ENCODE measurements around the gene SLC12A8. TPM values are rescaled to one million over a fixed set of nuclear protein-coding genes. Genes with fewer than 3 reads are reported as not detected.

The SLC12A8 gene
- total RNA-seq, 1 experiment from 2014 or later = 13.0 TPM

- CTCF ChIA-PET = interaction anchor here (0.6 kb wide), 1 partner anchor 365 kb away, joined by 3 read pairs; no protein-coding TSS in a partner anchor
- H3K9me3 Mint-ChIP-seq (ENCODE audit: unreplicated experiment) = no peaks in the 10 kb centered on the region
Observed at GRCh38 chr3:125073390-125073905, 139.1 kb downstream of the SLC12A8 start.

GRCh38 chr3:125072749-125073389, 139.7 kb downstream of the SLC12A8 start:
- CTCF ChIA-PET = interaction anchor here (1.0 kb wide), 1 partner anchor 92 kb away, joined by 3 read pairs; no protein-coding TSS in a partner anchor
- Mint-ChIP-seq H3K9me3 (ENCODE audit: unreplicated experiment) (no peaks in the 10 kb centered on the region), H3K4me1 (ENCODE audit: insufficient read depth, unreplicated experiment) (no peaks in the 10 kb centered on the region), H3K27ac (ENCODE audit: low read depth, unreplicated experiment) (no peak overlapping the region), H3K36me3 (ENCODE audit: insufficient read depth, unreplicated experiment) (peaks cover 4% of the 10 kb centered on the region), H3K27me3 (ENCODE audit: insufficient read depth, unreplicated experiment) (no peaks in the 10 kb centered on the region), H3K4me3 (ENCODE audit: unreplicated experiment) (no peak overlapping the region)
- TF ChIP-seq CTCF (IDR thresholded peaks at IDR 0.05; ENCODE audit: unreplicated experiment) = no peak
- DNase-seq (ENCODE audit: unreplicated experiment) = no peak
- intact Hi-C loops (cut with micrococcal nuclease) = no loop called here
- no TSS peak for BruUV-seq (replicated peaks)
- POLR2A ChIA-PET = interaction anchor here (1.1 kb wide), 1 partner anchor 11 kb away, joined by 3 read pairs; no protein-coding TSS in a partner anchor

More at GRCh38 chr3:125073390-125073905, 139.1 kb downstream of the SLC12A8 start:
- Mint-ChIP-seq H3K4me3 (ENCODE audit: unreplicated experiment) (no peak overlapping the region), H3K27ac (ENCODE audit: low read depth, unreplicated experiment) (no peak overlapping the region), H3K4me1 (ENCODE audit: insufficient read depth, unreplicated experiment) (no peaks in the 10 kb centered on the region), H3K36me3 (ENCODE audit: insufficient read depth, unreplicated experiment) (peaks cover 4% of the 10 kb centered on the region), H3K27me3 (ENCODE audit: insufficient read depth, unreplicated experiment) (no peaks in the 10 kb centered on the region)
- no peak for TF ChIP-seq CTCF (IDR thresholded peaks at IDR 0.05; ENCODE audit: unreplicated experiment)
- intact Hi-C loops (cut with micrococcal nuclease) = no loop called here
- no TSS peak for BruUV-seq (replicated peaks)
- POLR2A ChIA-PET = interaction anchor here (1.1 kb wide), 1 partner anchor 10 kb away, joined by 3 read pairs; no protein-coding TSS in a partner anchor
- DNase-seq (ENCODE audit: unreplicated experiment) = no peak

- no peaks in the 10 kb centered on the region for H3K27me3 Mint-ChIP-seq (ENCODE audit: insufficient read depth, unreplicated experiment)
- BruUV-seq (replicated peaks) = no TSS peak
- DNase-seq (ENCODE audit: unreplicated experiment) = no peak
- no peak overlapping the region for H3K27ac Mint-ChIP-seq (ENCODE audit: low read depth, unreplicated experiment)
- POLR2A ChIA-PET = interaction anchor here (0.6 kb wide), 1 partner anchor 16 kb away, joined by 4 read pairs; no protein-coding TSS in a partner anchor
- peaks cover 4% of the 10 kb centered on the region for H3K4me1 Mint-ChIP-seq (ENCODE audit: insufficient read depth, unreplicated experiment)
- intact Hi-C loops (cut with micrococcal nuclease) = no loop called here
- no peaks in the 10 kb centered on the region for H3K9me3 Mint-ChIP-seq (ENCODE audit: unreplicated experiment)
- H3K4me3 Mint-ChIP-seq (ENCODE audit: unreplicated experiment) = no peak overlapping the region
- no peak for TF ChIP-seq CTCF (IDR thresholded peaks at IDR 0.05; ENCODE audit: unreplicated experiment)
- CTCF ChIA-PET = interaction anchor here (1.0 kb wide), 1 partner anchor 92 kb away, joined by 3 read pairs; no protein-coding TSS in a partner anchor
- peaks cover 4% of the 10 kb centered on the region for H3K36me3 Mint-ChIP-seq (ENCODE audit: insufficient read depth, unreplicated experiment)
Observed at GRCh38 chr3:125072301-125072700, 140.2 kb downstream of the SLC12A8 start.

- no TSS peak for BruUV-seq (replicated peaks)
- Mint-ChIP-seq H3K9me3 (ENCODE audit: unreplicated experiment) (no peaks in the 10 kb centered on the region), H3K27ac (ENCODE audit: low read depth, unreplicated experiment) (no peak overlapping the region), H3K36me3 (ENCODE audit: insufficient read depth, unreplicated experiment) (no peaks in the 10 kb centered on the region), H3K27me3 (ENCODE audit: insufficient read depth, unreplicated experiment) (no peaks in the 10 kb centered on the region), H3K4me3 (ENCODE audit: unreplicated experiment) (no peak overlapping the region), H3K4me1 (ENCODE audit: insufficient read depth, unreplicated experiment) (peaks cover 10% of the 10 kb centered on the region)
- no peak for TF ChIP-seq CTCF (IDR thresholded peaks at IDR 0.05; ENCODE audit: unreplicated experiment)
- ChIA-PET POLR2A (interaction anchor here (1.1 to 1.5 kb wide), 2 partner anchors 37 to 38 kb away, joined by 3 read pairs; no protein-coding TSS in a partner anchor), CTCF (no interaction called here)
- DNase-seq (ENCODE audit: unreplicated experiment) = no peak
- intact Hi-C loops (cut with micrococcal nuclease) = no loop called here
Observed at GRCh38 chr3:125069968-125070745, 142.4 kb downstream of the SLC12A8 start.
